Activated CD4-positive, alpha-beta T cell treated with anti-CD3 and anti-CD28 coated beads, Interleukin-2, amount 10 ng/mL, durations not matched to agents 24 days and 14 days (primary cell): ENCODE data around the gene ZNF28. TPM values are rescaled to one million over a fixed set of nuclear protein-coding genes. Genes with fewer than 3 reads are reported as not detected.
"Not testable (repeated sequence)": the region's sequence is repeated elsewhere in the genome, so short reads cannot be mapped to it uniquely, and the experiment has no call there.

Experiments
- DNase-seq: peaks from one replicate; pipeline ENCODE4 v3.0.0; 2022
- H3K27ac Mint-ChIP-seq: one replicate; pipeline ENCODE4 v1.8.0; 2022; ENCODE audit warnings: mild to moderate bottlenecking, mixed read lengths
- H3K27me3 Mint-ChIP-seq: one replicate; pipeline ENCODE4 v1.8.0; 2022; ENCODE audit warnings: mixed read lengths
- H3K36me3 Mint-ChIP-seq: one replicate; pipeline ENCODE4 v1.8.0; 2022; ENCODE audit warnings: low read depth, mild to moderate bottlenecking, mixed read lengths
- H3K4me1 Mint-ChIP-seq: one replicate; pipeline ENCODE4 v1.8.0; 2021; ENCODE audit warnings: mixed read lengths
- H3K4me3 Mint-ChIP-seq: one replicate; pipeline ENCODE4 v1.8.0; 2022; ENCODE audit warnings: mild to moderate bottlenecking, moderate library complexity, mixed read lengths
- H3K9me3 Mint-ChIP-seq: one replicate; pipeline ENCODE4 v1.8.0; 2021; ENCODE audit warnings: mixed read lengths
- intact Hi-C: fragments of 100-400 bp; cut with micrococcal nuclease; formaldehyde crosslinking; loops from one replicate; pipeline ENCODE4 v1.15.1; 2023
- total RNA-seq: library from RNA; stranded (reverse); gene quantifications from 2 replicates; pipeline ENCODE4 v1.2.3, GENCODE V29; 2022

Gene ZNF28
- 18.0 TPM in 2 replicates for total RNA-seq

GRCh38 chr19:52821204-52821960, at the start of gene ZNF28:
TSS of gene ZNF28 (minus strand) at chr19:52821633. CDS start at chr19:52817958, 3,675 bp downstream.
- H3K27ac Mint-ChIP-seq, result peak within 1 kb of the TSS; percentile 84
- H3K4me3 Mint-ChIP-seq, result peak within 1 kb of the TSS; percentile 94
- DNase-seq, result peak; percentile 90
- H3K36me3 Mint-ChIP-seq, result peaks cover 35% of the 10 kb centered on the region
- peaks cover 13% of the 10 kb centered on the region for H3K4me1 Mint-ChIP-seq
- H3K27me3 Mint-ChIP-seq, result not testable (repeated sequence)
- intact Hi-C loops, result loop anchor here (2.0 kb wide), 1 partner anchor 35 kb away; the partner anchor contains the start of gene ZNF468
- H3K9me3 Mint-ChIP-seq, result peaks cover 15% of the 10 kb centered on the region

- H3K9me3 Mint-ChIP-seq, result peaks cover 23% of the 10 kb centered on the region
- DNase-seq, intact Hi-C loops, H3K27ac Mint-ChIP-seq, H3K36me3 Mint-ChIP-seq, H3K4me3 Mint-ChIP-seq, H3K27me3 Mint-ChIP-seq, H3K4me1 Mint-ChIP-seq: not testable (repeated sequence)
Observed at GRCh38 chr19:52868031-52868430, 46.6 kb upstream of the ZNF28 start.

- Mint-ChIP-seq H3K4me3 (peak within 1 kb of the TSS; percentile 87), H3K36me3 (peaks cover 38% of the 10 kb centered on the region), H3K9me3 (peaks cover 25% of the 10 kb centered on the region), H3K4me1 (peaks cover 16% of the 10 kb centered on the region), H3K27ac (peak within 1 kb of the TSS; percentile 90)
- DNase-seq, result peak; percentile 94
- H3K27me3 Mint-ChIP-seq, result not testable (repeated sequence)
- intact Hi-C loops, result loop anchor here (1.0 to 2.0 kb wide), 4 partner anchors 37 to 105 kb away; partner anchors contain the start of genes ZNF28, ZNF320, ZNF816 and ZNF888
Observed at GRCh38 chr19:52857378-52858191, 36.2 kb upstream of the ZNF28 start, which contains the start of gene ZNF468. TSS of gene ZNF468 (minus strand) at chr19:52857619. CDS start at chr19:52854272, 3,347 bp downstream.

GRCh38 chr19:52856540-52857377, 35.3 kb upstream of the ZNF28 start:
- Mint-ChIP-seq H3K27ac (peak overlapping the region; percentile 90), H3K36me3 (peaks cover 47% of the 10 kb centered on the region), H3K9me3 (peaks cover 17% of the 10 kb centered on the region), H3K4me1 (peaks cover 16% of the 10 kb centered on the region), H3K4me3 (peak overlapping the region; percentile 87)
- peak; percentile 56 for DNase-seq
- intact Hi-C loops, result loop anchor here (1.0 to 2.0 kb wide), 3 partner anchors 36 to 106 kb away; partner anchors contain the start of genes ZNF28, ZNF816 and ZNF888
- not testable (repeated sequence) for H3K27me3 Mint-ChIP-seq

GRCh38 chr19:52847352-52847751, 25.9 kb upstream of the ZNF28 start:
- H3K4me1 Mint-ChIP-seq, H3K4me3 Mint-ChIP-seq, intact Hi-C loops, H3K27ac Mint-ChIP-seq, H3K27me3 Mint-ChIP-seq, DNase-seq: not testable (repeated sequence)
- Mint-ChIP-seq H3K9me3 (peaks cover 33% of the 10 kb centered on the region), H3K36me3 (peaks cover 95% of the 10 kb centered on the region)

- DNase-seq, H3K4me3 Mint-ChIP-seq, H3K4me1 Mint-ChIP-seq, H3K27me3 Mint-ChIP-seq, H3K27ac Mint-ChIP-seq, intact Hi-C loops: not testable (repeated sequence)
- H3K9me3 Mint-ChIP-seq, result peaks cover 37% of the 10 kb centered on the region
- peaks cover 92% of the 10 kb centered on the region for H3K36me3 Mint-ChIP-seq
Observed at GRCh38 chr19:52840825-52841465, 19.5 kb upstream of the ZNF28 start.

- DNase-seq, H3K4me3 Mint-ChIP-seq, H3K4me1 Mint-ChIP-seq, intact Hi-C loops, H3K27ac Mint-ChIP-seq, H3K27me3 Mint-ChIP-seq: not testable (repeated sequence)
- Mint-ChIP-seq H3K36me3 (peaks cover 37% of the 10 kb centered on the region), H3K9me3 (peaks cover 25% of the 10 kb centered on the region)
Observed at GRCh38 chr19:52834289-52834688, 12.9 kb upstream of the ZNF28 start.

- H3K27ac Mint-ChIP-seq, H3K4me3 Mint-ChIP-seq: not testable (repeated sequence)
Observed at GRCh38 chr19:52833541-52833940, 12.1 kb upstream of the ZNF28 start.

GRCh38 chr19:52829866-52830265, 8.4 kb upstream of the ZNF28 start:
- H3K4me3 Mint-ChIP-seq, H3K36me3 Mint-ChIP-seq, intact Hi-C loops, DNase-seq, H3K4me1 Mint-ChIP-seq, H3K27ac Mint-ChIP-seq, H3K27me3 Mint-ChIP-seq: not testable (repeated sequence)
- peaks cover 12% of the 10 kb centered on the region for H3K9me3 Mint-ChIP-seq

More at GRCh38 chr19:52833541-52833940, 12.1 kb upstream of the ZNF28 start:
- Mint-ChIP-seq H3K36me3 (peaks cover 31% of the 10 kb centered on the region), H3K9me3 (peaks cover 25% of the 10 kb centered on the region)
- intact Hi-C loops, H3K4me1 Mint-ChIP-seq, H3K27me3 Mint-ChIP-seq, DNase-seq: not testable (repeated sequence)

- no peak overlapping the region for H3K4me3 Mint-ChIP-seq
- H3K4me1 Mint-ChIP-seq, result peaks cover 6% of the 10 kb centered on the region
- H3K27me3 Mint-ChIP-seq, result no peaks in the 10 kb centered on the region
- DNase-seq, result no peak
- intact Hi-C loops, result no loop called here
- H3K36me3 Mint-ChIP-seq, result peaks cover 9% of the 10 kb centered on the region
- peaks cover 13% of the 10 kb centered on the region for H3K9me3 Mint-ChIP-seq
- no peak overlapping the region for H3K27ac Mint-ChIP-seq
Observed at GRCh38 chr19:52825765-52826164, 4.3 kb upstream of the ZNF28 start.

GRCh38 chr19:52823676-52824075, 2.2 kb upstream of the ZNF28 start:
- no peak overlapping the region for H3K4me3 Mint-ChIP-seq
- peaks cover 13% of the 10 kb centered on the region for H3K4me1 Mint-ChIP-seq
- no peak overlapping the region for H3K27ac Mint-ChIP-seq
- DNase-seq, result no peak
- peaks cover 9% of the 10 kb centered on the region for H3K9me3 Mint-ChIP-seq
- intact Hi-C loops, result no loop called here
- H3K36me3 Mint-ChIP-seq, result peaks cover 19% of the 10 kb centered on the region
- no peaks in the 10 kb centered on the region for H3K27me3 Mint-ChIP-seq

- peak; percentile 77 for DNase-seq
- Mint-ChIP-seq H3K9me3 (peaks cover 15% of the 10 kb centered on the region), H3K4me1 (peaks cover 13% of the 10 kb centered on the region), H3K27ac (peak overlapping the region; percentile 84), H3K36me3 (peaks cover 43% of the 10 kb centered on the region), H3K4me3 (peak overlapping the region; percentile 94)
- H3K27me3 Mint-ChIP-seq, result not testable (repeated sequence)
- intact Hi-C loops, result loop anchor here (2.0 kb wide), 1 partner anchor 36 kb away; the partner anchor contains the start of gene ZNF468
Observed at GRCh38 chr19:52820472-52821203, 795 bp downstream of the ZNF28 start.
